OCI-LY1 (cell line): ENCODE measurements around the gene DZIP1L.
"Not testable (repeated sequence)": the region's sequence is repeated elsewhere in the genome, so short reads cannot be mapped to it uniquely, and the experiment has no call there.

ENCODE experiments used
- H2AFZ ChIP-seq: fragments of 200-600 bp; sonication (generic), shearing (Covaris generic); 2 replicates; pipeline ENCODE4 v1.6.0; 2014; ENCODE audit warnings: antibody characterized with exemption, mild to moderate bottlenecking, low read length
- H3F3A ChIP-seq: fragments of 200-600 bp; sonication (generic), shearing (Covaris generic); 2 replicates; pipeline ENCODE4 v1.6.0; 2014; ENCODE audit warnings: mild to moderate bottlenecking, antibody characterized with exemption, low read length, moderate library complexity; ENCODE audit not compliant: insufficient read depth
- H3K27ac ChIP-seq: fragments of 200-600 bp; sonication (generic); 2 replicates; pipeline ENCODE4 v1.5.1; 2014; ENCODE audit warnings: low read length, mixed run types, mild to moderate bottlenecking, low read depth; ENCODE audit not compliant: poor library complexity, severe bottlenecking
- H3K27me3 ChIP-seq: fragments of 200-600 bp; sonication (generic); 2 replicates; pipeline ENCODE4 v1.6.0; 2014; ENCODE audit warnings: antibody characterized with exemption, mild to moderate bottlenecking, low read length, moderate library complexity; ENCODE audit not compliant: insufficient read depth
- H3K36me3 ChIP-seq: fragments of 200-600 bp; sonication (generic); 2 replicates; pipeline ENCODE4 v1.6.1; 2014; ENCODE audit warnings: mild to moderate bottlenecking, antibody characterized with exemption, low read length, moderate library complexity, mixed read lengths; ENCODE audit not compliant: insufficient read depth
- H3K4me1 ChIP-seq: fragments of 200-600 bp; sonication (generic); 2 replicates; pipeline ENCODE4 v1.5.1; 2014; ENCODE audit warnings: mild to moderate bottlenecking, low read length, moderate library complexity; ENCODE audit not compliant: insufficient read depth, severe bottlenecking
- H3K4me2 ChIP-seq: fragments of 200-600 bp; sonication (generic), shearing (Covaris generic); 2 replicates; pipeline ENCODE4 v1.6.1; 2014; ENCODE audit warnings: low read length
- H3K4me3 ChIP-seq: fragments of 200-600 bp; sonication (generic); 2 replicates; pipeline ENCODE4 v1.5.1; 2014; ENCODE audit warnings: low read length, low read depth, mild to moderate bottlenecking, mixed read lengths; ENCODE audit not compliant: poor library complexity, severe bottlenecking
- H3K79me2 ChIP-seq: fragments of 200-600 bp; shearing (Covaris generic); 2 replicates; pipeline ENCODE4 v1.6.1; 2016; ENCODE audit warnings: mixed run types, low read length, mixed read lengths; ENCODE audit not compliant: insufficient read depth
- H3K9ac ChIP-seq: fragments of 200-600 bp; sonication (generic), shearing (Covaris generic); 2 replicates; pipeline ENCODE4 v1.6.1; 2014; ENCODE audit warnings: mild to moderate bottlenecking, low read length, mixed read lengths
- H3K9me2 ChIP-seq: fragments of 200-600 bp; sonication (generic), shearing (Covaris generic); 2 replicates; pipeline ENCODE4 v1.6.1; 2014; ENCODE audit warnings: low read depth, mild to moderate bottlenecking, low read length, mixed read lengths
- H3K9me3 ChIP-seq: fragments of 200-600 bp; shearing (Covaris generic); 2 replicates; pipeline ENCODE4 v1.6.1; 2014; ENCODE audit warnings: low read length, mixed read lengths
- H4K20me1 ChIP-seq: fragments of 200-600 bp; sonication (generic), shearing (Covaris generic); 2 replicates; pipeline ENCODE4 v1.6.0; 2016; ENCODE audit warnings: mild to moderate bottlenecking, low read length; ENCODE audit not compliant: insufficient read depth
- EZH2 ChIP-seq: fragments of 200-600 bp; sonication (generic), shearing (Covaris generic); IDR thresholded peaks from 2 replicates; pipeline ENCODE4 v1.8.0; 2017; ENCODE audit warnings: borderline replicate concordance, mixed run types, mild to moderate bottlenecking, antibody characterized with exemption, low read length, moderate library complexity, mixed read lengths
- TF ChIP-seq, protein P1 (sequence below): fragments of 200-600 bp; sonication (generic), shearing (Covaris generic); IDR thresholded peaks from 2 replicates; pipeline ENCODE4 v1.5.1; 2017; ENCODE audit warnings: mild to moderate bottlenecking, antibody characterized with exemption, low read length, moderate library complexity, mixed read lengths

Gene DZIP1L

DNA sequence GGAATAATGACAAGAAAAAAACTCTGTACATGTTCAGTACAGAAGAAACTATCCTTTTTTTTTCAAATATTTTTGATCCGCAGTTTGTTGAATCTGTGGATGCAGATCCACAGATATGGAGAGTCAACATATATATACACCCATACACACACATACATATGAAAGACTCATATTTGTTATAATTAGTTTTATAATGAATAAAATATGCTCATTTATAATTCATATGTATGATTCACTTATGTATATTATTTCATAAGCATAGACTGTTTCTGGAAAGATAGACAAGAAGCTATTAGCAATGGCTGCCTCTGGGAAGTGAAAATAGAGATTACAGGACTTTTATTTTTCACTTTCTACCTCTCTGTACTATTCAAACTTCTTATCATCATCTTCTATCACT lies 9.8 kb downstream of the DZIP1L start:
- no peaks in the 10 kb centered on the region for H3K4me1 ChIP-seq
- TF ChIP-seq EZH2 = no peak
- TF ChIP-seq, protein P1, sequence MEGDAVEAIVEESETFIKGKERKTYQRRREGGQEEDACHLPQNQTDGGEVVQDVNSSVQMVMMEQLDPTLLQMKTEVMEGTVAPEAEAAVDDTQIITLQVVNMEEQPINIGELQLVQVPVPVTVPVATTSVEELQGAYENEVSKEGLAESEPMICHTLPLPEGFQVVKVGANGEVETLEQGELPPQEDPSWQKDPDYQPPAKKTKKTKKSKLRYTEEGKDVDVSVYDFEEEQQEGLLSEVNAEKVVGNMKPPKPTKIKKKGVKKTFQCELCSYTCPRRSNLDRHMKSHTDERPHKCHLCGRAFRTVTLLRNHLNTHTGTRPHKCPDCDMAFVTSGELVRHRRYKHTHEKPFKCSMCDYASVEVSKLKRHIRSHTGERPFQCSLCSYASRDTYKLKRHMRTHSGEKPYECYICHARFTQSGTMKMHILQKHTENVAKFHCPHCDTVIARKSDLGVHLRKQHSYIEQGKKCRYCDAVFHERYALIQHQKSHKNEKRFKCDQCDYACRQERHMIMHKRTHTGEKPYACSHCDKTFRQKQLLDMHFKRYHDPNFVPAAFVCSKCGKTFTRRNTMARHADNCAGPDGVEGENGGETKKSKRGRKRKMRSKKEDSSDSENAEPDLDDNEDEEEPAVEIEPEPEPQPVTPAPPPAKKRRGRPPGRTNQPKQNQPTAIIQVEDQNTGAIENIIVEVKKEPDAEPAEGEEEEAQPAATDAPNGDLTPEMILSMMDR = no peak
- no peak overlapping the region for H3K4me2 ChIP-seq

GRCh38 chr3:138103466-138103865 lies 11.9 kb downstream of the DZIP1L start:
- H3K9me2 ChIP-seq = no peaks in the 10 kb centered on the region
- H3F3A ChIP-seq = no peaks in the 10 kb centered on the region
- no peak overlapping the region for H3K4me3 ChIP-seq
- no peak for TF ChIP-seq EZH2
- TF ChIP-seq, protein P1 = no peak
- no peak overlapping the region for H2AFZ ChIP-seq
- no peaks in the 10 kb centered on the region for H3K4me1 ChIP-seq
- H3K4me2 ChIP-seq = no peak overlapping the region
- H3K9ac ChIP-seq = no peak overlapping the region
- no peaks in the 10 kb centered on the region for H3K36me3 ChIP-seq
- H3K79me2 ChIP-seq = no peaks in the 10 kb centered on the region
- no peaks in the 10 kb centered on the region for H3K9me3 ChIP-seq
- H3K27ac ChIP-seq = no peak overlapping the region
- no peaks in the 10 kb centered on the region for H4K20me1 ChIP-seq
- no peaks in the 10 kb centered on the region for H3K27me3 ChIP-seq

More for the DNA sequence above, 9.8 kb downstream of the DZIP1L start:
- H3K79me2 ChIP-seq = no peaks in the 10 kb centered on the region
- no peak overlapping the region for H3K4me3 ChIP-seq
- H3K9me3 ChIP-seq = no peaks in the 10 kb centered on the region
- H2AFZ ChIP-seq = no peak overlapping the region
- no peak overlapping the region for H3K9ac ChIP-seq
- no peaks in the 10 kb centered on the region for H3K27me3 ChIP-seq
- H4K20me1 ChIP-seq = no peaks in the 10 kb centered on the region
- no peaks in the 10 kb centered on the region for H3K9me2 ChIP-seq
- no peaks in the 10 kb centered on the region for H3K36me3 ChIP-seq
- no peak overlapping the region for H3K27ac ChIP-seq
- H3F3A ChIP-seq = no peaks in the 10 kb centered on the region

- H3K27ac ChIP-seq, H3K79me2 ChIP-seq, H3K27me3 ChIP-seq, H4K20me1 ChIP-seq, H3K36me3 ChIP-seq, H3K9me2 ChIP-seq, H3K4me2 ChIP-seq, H3K4me3 ChIP-seq, H3K9ac ChIP-seq, H3K9me3 ChIP-seq, H3K4me1 ChIP-seq, H3F3A ChIP-seq, H2AFZ ChIP-seq: not testable (repeated sequence)
Measured at GRCh38 chr3:138101351-138101940, 14.0 kb downstream of the DZIP1L start.

DNA sequence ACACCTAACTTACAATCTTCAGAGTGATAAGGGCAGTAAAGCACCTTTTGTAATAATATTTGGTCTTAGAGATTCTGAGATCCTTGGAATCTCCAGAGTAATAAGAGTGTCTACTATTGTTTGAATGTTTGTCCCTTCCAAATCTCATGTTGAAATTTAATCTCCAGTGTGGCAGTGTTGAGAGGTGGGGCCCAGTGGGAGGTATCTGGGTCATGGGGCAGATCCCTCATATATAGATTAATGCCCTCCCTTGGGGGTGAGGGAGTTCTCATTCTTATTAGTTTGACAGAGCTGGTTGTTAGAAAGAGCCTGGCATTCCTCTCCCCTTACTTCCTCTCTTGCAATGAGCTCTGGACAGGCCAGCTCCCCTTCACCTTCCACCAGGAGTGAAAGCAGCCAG lies 16.0 kb downstream of the DZIP1L start:
- no peaks in the 10 kb centered on the region for H3K79me2 ChIP-seq
- H2AFZ ChIP-seq = no peak overlapping the region
- no peaks in the 10 kb centered on the region for H3K9me2 ChIP-seq
- no peak overlapping the region for H3K27ac ChIP-seq
- H3F3A ChIP-seq = no peaks in the 10 kb centered on the region
- no peaks in the 10 kb centered on the region for H3K4me1 ChIP-seq
- no peaks in the 10 kb centered on the region for H3K9me3 ChIP-seq
- H3K36me3 ChIP-seq = no peaks in the 10 kb centered on the region
- no peaks in the 10 kb centered on the region for H4K20me1 ChIP-seq
- no peak for TF ChIP-seq EZH2
- TF ChIP-seq, protein P1 = no peak
- H3K4me2 ChIP-seq = no peak overlapping the region
- 0 out of 2 replicates have a peak, but pooled peaks cover 4% of the 10 kb centered on the region for H3K27me3 ChIP-seq
- no peak overlapping the region for H3K9ac ChIP-seq
- no peak overlapping the region for H3K4me3 ChIP-seq
